B cell (primary cell): ENCODE data around the gene DNAH8. TPM values are rescaled to one million over a fixed set of nuclear protein-coding genes. Genes with fewer than 3 reads are reported as not detected.

ENCODE experiments used
- ATAC-seq: fragments of 200-7000 bp; cut with Tn5 transposase; one replicate; pipeline ENCODE4 v1.10.0; 2021; ENCODE audit warnings: low read depth, mild to moderate bottlenecking, moderate number of reproducible peaks, moderate library complexity
- CTCF ChIA-PET: fragments of 350-600 bp; sonication (Branson Sonifier 250); formaldehyde crosslinking; loops from one replicate; lab custom pipeline; 2021; ENCODE audit warnings: antibody characterized with exemption, inconsistent platforms; lab: Charles Lee
- POLR2A ChIA-PET: fragments of 350-600 bp; sonication (Branson Sonifier 250); formaldehyde crosslinking; loops from one replicate; lab custom pipeline; 2021; ENCODE audit warnings: antibody characterized with exemption; lab: Charles Lee
- DNase-seq: peaks from one replicate; pipeline ENCODE4 v3.0.0; 2013
- H2AFZ ChIP-seq: 2 replicates; pipeline ENCODE4 v1.6.1; 2012; ENCODE audit warnings: mild to moderate bottlenecking, low read depth, low read length; ENCODE audit not compliant: insufficient read depth, poor library complexity, severe bottlenecking
- H3K27ac ChIP-seq, 2 donors: 1 replicate in 1 of 2; 2 replicates in 1 of 2; pipeline ENCODE4 v1.5.1; 2012 to 2013; ENCODE audit warnings: low read length in 2 of 2, mild to moderate bottlenecking in 2 of 2, moderate library complexity in 1 of 2
- H3K27me3 ChIP-seq, 4 experiments: fragments of 200-600 bp in 1 of 4; sonication (generic) in 1 of 4; replicated peaks in 1 of 4; 1 replicate in 2 of 4; 2 replicates in 2 of 4; pipeline versions ENCODE4 v1.6.1 to v1.7.0; 2013 to 2016; ENCODE audit warnings: low read length in 3 of 4, mild to moderate bottlenecking in 2 of 4, mixed read lengths in 1 of 4, moderate library complexity in 1 of 4; ENCODE audit not compliant: insufficient read depth in 4 of 4, control insufficient read depth in 3 of 4; ENCODE audit errors: control extremely low read depth in 1 of 4
- H3K36me3 ChIP-seq, 2 experiments: replicated peaks in 1 of 2; 1 replicate in 1 of 2; 2 replicates in 1 of 2; pipeline versions ENCODE4 v1.6.1 to v1.7.1; 2013; ENCODE audit warnings: low read length in 1 of 2; ENCODE audit not compliant: insufficient read depth in 2 of 2, control insufficient read depth in 1 of 2; ENCODE audit errors: control extremely low read depth in 1 of 2, extremely low read depth in 1 of 2
- H3K4me1 ChIP-seq, 2 donors: fragments of 200-600 bp in 1 of 2; sonication (generic) in 1 of 2; 1 replicate in 1 of 2; 2 replicates in 1 of 2; pipeline versions ENCODE4 v1.5.1 to v1.6.1; 2013 to 2017; ENCODE audit warnings: low read length in 2 of 2; ENCODE audit not compliant: control insufficient read depth in 2 of 2, insufficient read depth in 2 of 2
- H3K4me2 ChIP-seq: replicated peaks from 2 replicates; pipeline ENCODE3; 2012; ENCODE audit warnings: mild to moderate bottlenecking, low read depth, low read length; ENCODE audit not compliant: poor library complexity, severe bottlenecking
- H3K4me3 ChIP-seq, 5 experiments: fragments of 200-600 bp in 1 of 5; sonication (generic) in 1 of 5; 1 replicate in 3 of 5; 2 replicates in 2 of 5; pipeline versions ENCODE4 v1.5.1 to v1.7.0; 2011 to 2016; ENCODE audit warnings: low read length in 4 of 5, mild to moderate bottlenecking in 4 of 5, low read depth in 2 of 5, control low read depth in 1 of 5, moderate library complexity in 1 of 5; ENCODE audit not compliant: insufficient read depth in 1 of 5; ENCODE audit errors: control extremely low read depth in 1 of 5, extremely low read depth in 1 of 5
- H3K79me2 ChIP-seq: fragments of 200-600 bp; sonication (generic); one replicate; pipeline ENCODE4 v1.6.0; 2016; ENCODE audit warnings: low read length; ENCODE audit not compliant: control insufficient read depth, insufficient read depth
- H3K9ac ChIP-seq: fragments of 200-600 bp; sonication (generic); 2 replicates; pipeline ENCODE4 v1.6.1; 2017; ENCODE audit warnings: mild to moderate bottlenecking, low read length, moderate library complexity
- H3K9me3 ChIP-seq, 3 donors: one replicate each; pipeline versions ENCODE4 v1.6.1 to v1.7.1; 2013; ENCODE audit warnings: low read length in 2 of 3; ENCODE audit not compliant: control insufficient read depth in 2 of 3, insufficient read depth in 1 of 3; ENCODE audit errors: control extremely low read depth in 1 of 3
- H4K20me1 ChIP-seq: 2 replicates; pipeline ENCODE4 v1.6.0; 2012; ENCODE audit warnings: mild to moderate bottlenecking, low read length; ENCODE audit not compliant: insufficient read depth, control insufficient read depth, poor library complexity, severe bottlenecking
- H3K27ac Mint-ChIP-seq: one replicate; pipeline ENCODE4 v1.8.0; 2021; ENCODE audit warnings: mixed read lengths
- H3K27me3 Mint-ChIP-seq: one replicate; pipeline ENCODE4 v1.8.0; 2021; ENCODE audit warnings: mixed read lengths
- H3K4me1 Mint-ChIP-seq: one replicate; pipeline ENCODE4 v1.8.0; 2021; ENCODE audit warnings: mixed read lengths
- H3K4me3 Mint-ChIP-seq: one replicate; pipeline ENCODE4 v1.8.0; 2021; ENCODE audit warnings: mixed read lengths
- H3K9me3 Mint-ChIP-seq: one replicate; pipeline ENCODE4 v1.8.0; 2022; ENCODE audit warnings: mixed read lengths; ENCODE audit not compliant: insufficient read depth
- CTCF ChIP-seq: fragments of 200-600 bp; IDR thresholded peaks from one replicate; pipeline ENCODE4 v1.8.0; 2022; ENCODE audit warnings: antibody characterized with exemption, mild to moderate bottlenecking
- EZH2 ChIP-seq: IDR thresholded peaks from 2 replicates; pipeline ENCODE4 v1.6.1; 2012; ENCODE audit warnings: borderline replicate concordance, low read depth, mild to moderate bottlenecking, moderate library complexity, low read length; ENCODE audit not compliant: insufficient read depth, poor library complexity, severe bottlenecking
- WGBS: methylation state at CpG from one replicate; pipeline ENCODE4 v1.1.5; 2013; ENCODE audit warnings: missing lambda C conversion rate; ENCODE audit not compliant: insufficient coverage; 5-methylcytosine and 5-hydroxymethylcytosine counted together
- intact Hi-C: fragments of 100-400 bp; cut with micrococcal nuclease; formaldehyde crosslinking; loops from one replicate; pipeline ENCODE4 v1.10.0; 2022
- polyA plus RNA-seq: library from polyadenylated mRNA; depleted of rRNA; stranded (reverse); fragments of >200 nt; gene quantifications from 2 replicates; pipeline ENCODE4 v1.2.3, GENCODE V29; 2012
- total RNA-seq, 2 donors: library from RNA; stranded (reverse); fragments of 120-200 nt in 1 of 2; gene quantifications; 1 replicate in 1 of 2; 2 replicates in 1 of 2; pipeline versions ENCODE4 v1.2.3 to v1.2.4, GENCODE V29; 2013 to 2022

The DNAH8 gene
- total and polyA plus RNA-seq, 2 donors (not counting 1 experiment from before 2014, with no cell fraction given): 0.69 to 1.1 TPM

- intact Hi-C loops: no loop called here
Measured at GRCh38 chr6:38730140-38730862, 15.2 kb downstream of the DNAH8 start.

More at GRCh38 chr6:38730140-38730862, 15.2 kb downstream of the DNAH8 start:
- H3K4me1 Mint-ChIP-seq: no peaks in the 10 kb centered on the region
- no peaks in the 10 kb centered on the region for H4K20me1 ChIP-seq
- no peak overlapping the region for H3K4me3 ChIP-seq
- H3K9me3 Mint-ChIP-seq: peaks cover under 1% of the 10 kb centered on the region
- H3K79me2 ChIP-seq: no peaks in the 10 kb centered on the region
- TF ChIP-seq EZH2 (no peak), CTCF (no peak)
- no peak overlapping the region for H2AFZ ChIP-seq
- peaks cover 9% of the 10 kb centered on the region for H3K27me3 Mint-ChIP-seq
- no peak overlapping the region for H3K4me3 Mint-ChIP-seq
- no peak overlapping the region for H3K4me2 ChIP-seq
- no peak overlapping the region for H3K27ac ChIP-seq
- H3K4me1 ChIP-seq: no peaks in the 10 kb centered on the region
- H3K27ac Mint-ChIP-seq: no peak overlapping the region
- no peaks in the 10 kb centered on the region for H3K36me3 ChIP-seq
- H3K27me3 ChIP-seq: no peaks in the 10 kb centered on the region
- no peak for DNase-seq
- ChIA-PET CTCF (no interaction called here), POLR2A (no interaction called here)
- peaks cover 0 to 2% (median 0%) of the 10 kb centered on the region in 3 donors for H3K9me3 ChIP-seq
- H3K9ac ChIP-seq: no peak overlapping the region
- no peak for ATAC-seq
- WGBS: 83% methylated on average over 1 of the region's 4 CpGs
